GM19099 (cell line): ENCODE results near the gene ZDHHC4.

Experiments used
- POLR2A ChIP-seq: IDR thresholded peaks from 3 replicates; pipeline ENCODE4 v1.6.1; 2011; ENCODE audit warnings: low read depth; ENCODE audit not compliant: insufficient read length; ENCODE audit errors: extremely low read depth

ZDHHC4 gene

GRCh38 chr7:6616854-6617643, 39.8 kb downstream of the ZDHHC4 start:
- TF ChIP-seq POLR2A, result no peak

- TF ChIP-seq POLR2A, result no peak
These were observed 41.4 kb downstream of the ZDHHC4 start for GRCh38 chr7:6618621-6619020.

GRCh38 chr7:6619961-6620360, 42.7 kb downstream of the ZDHHC4 start:
- no peak for TF ChIP-seq POLR2A

GRCh38 chr7:6621195-6622133, 44.2 kb downstream of the ZDHHC4 start:
- TF ChIP-seq POLR2A, result no peak

- no peak for TF ChIP-seq POLR2A
These were observed 45.0 kb downstream of the ZDHHC4 start for GRCh38 chr7:6622134-6622710.

- TF ChIP-seq POLR2A, result no peak
These were observed 46.5 kb downstream of the ZDHHC4 start for GRCh38 chr7:6623589-6624245.

GRCh38 chr7:6624246-6624611, 47.0 kb downstream of the ZDHHC4 start:
- no peak for TF ChIP-seq POLR2A

GRCh38 chr7:6628045-6628444, 50.8 kb downstream of the ZDHHC4 start:
- no peak for TF ChIP-seq POLR2A

- no peak for TF ChIP-seq POLR2A
These were observed 53.0 kb downstream of the ZDHHC4 start for GRCh38 chr7:6630007-6630849.

GRCh38 chr7:6631605-6632004, 54.4 kb downstream of the ZDHHC4 start:
- TF ChIP-seq POLR2A, result no peak

GRCh38 chr7:6634021-6634420, 56.8 kb downstream of the ZDHHC4 start:
- no peak for TF ChIP-seq POLR2A

- TF ChIP-seq POLR2A, result peak; percentile 76
These were observed 59.7 kb downstream of the ZDHHC4 start, which contains the start of gene ZNF316 for GRCh38 chr7:6636741-6637543. ZNF316 (plus strand) TSS chr7:6637318; CDS start chr7:6642410, 5,092 bp downstream.

- TF ChIP-seq POLR2A, result no peak
These were observed 60.4 kb downstream of the ZDHHC4 start for GRCh38 chr7:6637544-6638229.
